Muscle layer of colon (tissue), 2 donors: ENCODE measurements around the gene KRT2.

Experiments
- H3K27ac ChIP-seq: one replicate; pipeline ENCODE4 v1.7.0; 2013; ENCODE audit warnings: low read depth, mild to moderate bottlenecking, low read length, moderate library complexity
- H3K27me3 ChIP-seq, 2 donors: one replicate each; pipeline ENCODE4 v1.7.0; 2013; ENCODE audit warnings: low read length in 2 of 2, mild to moderate bottlenecking in 2 of 2; ENCODE audit not compliant: insufficient read depth in 2 of 2, control insufficient read depth in 1 of 2
- H3K36me3 ChIP-seq: one replicate; pipeline ENCODE4 v1.7.0; 2013; ENCODE audit warnings: mild to moderate bottlenecking, low read length; ENCODE audit not compliant: insufficient read depth
- H3K4me1 ChIP-seq: one replicate; pipeline ENCODE4 v1.7.0; 2013; ENCODE audit warnings: mild to moderate bottlenecking, low read length; ENCODE audit not compliant: insufficient read depth
- H3K4me3 ChIP-seq, 2 donors: one replicate each; pipeline ENCODE4 v1.7.0; 2013; ENCODE audit warnings: low read length in 2 of 2, low read depth in 1 of 2, mild to moderate bottlenecking in 1 of 2, moderate library complexity in 1 of 2
- H3K9ac ChIP-seq: one replicate; pipeline ENCODE4 v1.7.0; 2013; ENCODE audit warnings: low read length
- H3K9me3 ChIP-seq: one replicate; pipeline ENCODE4 v1.7.0; 2013; ENCODE audit warnings: mild to moderate bottlenecking, low read length
- donor health status: abdominal sarcoma.
- donor health status: Adenocarcinoma of cecum.

Gene KRT2

DNA sequence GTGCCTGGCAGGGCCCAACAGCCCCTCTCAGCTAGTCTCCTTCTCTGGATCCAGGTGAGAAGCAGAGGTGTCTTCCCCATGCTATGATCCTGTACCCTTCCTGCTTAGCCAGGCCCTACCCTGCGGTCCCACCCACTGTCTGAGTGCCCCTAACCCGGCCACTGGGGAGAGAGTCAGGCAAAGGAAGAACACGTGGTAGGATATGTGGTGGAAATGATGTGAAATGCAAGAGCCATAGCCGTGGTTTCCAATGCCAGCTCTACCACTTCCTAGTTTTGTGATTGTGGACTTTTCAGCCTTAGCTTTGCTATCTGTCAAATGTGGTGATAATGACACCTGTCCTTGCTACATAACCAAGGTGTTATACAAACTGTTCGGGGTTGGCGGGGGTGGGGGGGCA, 15.8 kb downstream of the KRT2 start:
- no peaks in the 10 kb centered on the region for H3K9me3 ChIP-seq
- no peak overlapping the region for H3K9ac ChIP-seq
- no peak overlapping the region for H3K4me3 ChIP-seq

GRCh38 chr12:52634266-52635056, 17.6 kb downstream of the KRT2 start:
- no peaks in the 10 kb centered on the region for H3K9me3 ChIP-seq
- no peak overlapping the region for H3K9ac ChIP-seq
- no peak overlapping the region for H3K4me3 ChIP-seq
- H3K36me3 ChIP-seq = no peaks in the 10 kb centered on the region
- no peaks in the 10 kb centered on the region for H3K27me3 ChIP-seq
- no peak overlapping the region for H3K27ac ChIP-seq
- peaks cover 19% of the 10 kb centered on the region for H3K4me1 ChIP-seq

More for the DNA sequence above, 15.8 kb downstream of the KRT2 start:
- Histone ChIP-seq H3K27ac (no peak overlapping the region), H3K36me3 (no peaks in the 10 kb centered on the region), H3K27me3 (no peaks in the 10 kb centered on the region), H3K4me1 (peaks cover 19% of the 10 kb centered on the region)

GRCh38 chr12:52633383-52633782, 18.6 kb downstream of the KRT2 start:
- H3K4me1 ChIP-seq = peaks cover 19% of the 10 kb centered on the region
- H3K4me3 ChIP-seq = no peak overlapping the region
- H3K9me3 ChIP-seq = no peaks in the 10 kb centered on the region
- no peaks in the 10 kb centered on the region for H3K27me3 ChIP-seq
- H3K36me3 ChIP-seq = no peaks in the 10 kb centered on the region
- H3K9ac ChIP-seq = no peak overlapping the region
- no peak overlapping the region for H3K27ac ChIP-seq

- no peaks in the 10 kb centered on the region for H3K36me3 ChIP-seq
- H3K4me3 ChIP-seq = no peak overlapping the region
- H3K27me3 ChIP-seq = no peaks in the 10 kb centered on the region
- peaks cover 19% of the 10 kb centered on the region for H3K4me1 ChIP-seq
- H3K9ac ChIP-seq = no peak overlapping the region
- H3K27ac ChIP-seq = no peak overlapping the region
- H3K9me3 ChIP-seq = no peaks in the 10 kb centered on the region
Observed at GRCh38 chr12:52632656-52633055, 19.4 kb downstream of the KRT2 start.

- Histone ChIP-seq H3K27ac (no peak overlapping the region), H3K27me3 (no peaks in the 10 kb centered on the region), H3K9me3 (no peaks in the 10 kb centered on the region), H3K4me1 (peaks cover 19% of the 10 kb centered on the region), H3K4me3 (no peak overlapping the region), H3K9ac (no peak overlapping the region), H3K36me3 (no peaks in the 10 kb centered on the region)
Observed at GRCh38 chr12:52631676-52632459, 20.1 kb downstream of the KRT2 start.

- H3K4me1 ChIP-seq = peaks cover 19% of the 10 kb centered on the region
- H3K9ac ChIP-seq = no peak overlapping the region
Observed at GRCh38 chr12:52631264-52631663, 20.7 kb downstream of the KRT2 start.

DNA sequence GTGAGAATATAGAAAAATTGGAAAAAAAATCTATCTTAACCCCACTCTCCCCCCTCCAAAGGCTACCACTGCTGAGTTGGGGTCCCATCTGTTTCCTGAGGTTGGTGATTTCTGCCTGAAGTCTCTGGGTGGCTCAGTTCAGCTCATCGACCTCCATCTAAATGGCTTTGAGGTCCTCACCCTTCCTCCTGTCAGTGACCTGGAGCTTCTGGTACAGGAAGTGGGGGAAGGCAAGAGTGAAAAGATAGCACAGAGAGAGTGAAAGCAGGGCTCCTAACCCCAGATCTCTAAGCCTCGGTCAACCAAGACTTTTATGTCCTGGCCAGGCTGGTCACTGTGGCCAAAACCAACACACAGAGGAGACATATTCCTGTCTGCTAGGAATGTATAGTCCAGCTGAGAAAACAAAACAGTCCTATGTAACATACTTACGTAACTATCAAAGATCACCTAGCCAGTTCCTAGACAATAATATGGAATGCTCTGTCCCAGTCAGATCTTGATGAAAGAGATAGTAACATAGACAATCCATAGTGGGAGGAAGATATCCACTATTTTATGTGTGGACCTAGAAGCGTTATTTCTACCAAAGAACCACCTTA, 21.3 kb downstream of the KRT2 start:
- Histone ChIP-seq H3K9me3 (no peaks in the 10 kb centered on the region), H3K36me3 (no peaks in the 10 kb centered on the region), H3K27me3 (no peaks in the 10 kb centered on the region), H3K4me1 (peaks cover 19% of the 10 kb centered on the region), H3K9ac (no peak overlapping the region), H3K27ac (no peak overlapping the region), H3K4me3 (no peak overlapping the region)

More at GRCh38 chr12:52631264-52631663, 20.7 kb downstream of the KRT2 start:
- Histone ChIP-seq H3K36me3 (no peaks in the 10 kb centered on the region), H3K9me3 (no peaks in the 10 kb centered on the region), H3K4me3 (no peak overlapping the region), H3K27me3 (no peaks in the 10 kb centered on the region), H3K27ac (no peak overlapping the region)

DNA sequence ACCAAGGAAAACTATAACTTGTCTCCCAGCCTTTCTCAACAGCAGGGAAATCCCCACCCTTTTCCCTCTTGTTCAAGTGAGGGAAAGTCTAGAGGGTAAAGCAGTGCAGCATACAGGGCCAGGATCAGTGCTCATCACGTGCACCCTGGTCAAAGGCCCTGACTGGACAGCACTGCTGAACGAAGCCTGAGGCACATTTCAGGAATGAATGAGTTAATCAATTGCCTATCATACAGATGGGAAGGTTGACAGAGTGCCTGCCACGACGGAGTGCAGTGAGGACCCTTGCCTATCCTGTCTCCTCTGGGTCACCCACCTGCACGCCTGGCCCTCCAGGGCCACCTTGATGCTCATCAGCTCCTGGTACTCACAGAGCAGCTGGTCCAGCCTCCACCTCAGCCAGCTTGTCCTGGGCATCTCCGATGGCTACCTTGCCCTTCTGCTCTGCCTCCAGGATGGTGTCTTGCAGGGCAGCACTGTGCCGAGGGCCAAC, 22.0 kb downstream of the KRT2 start:
- no peaks in the 10 kb centered on the region for H3K36me3 ChIP-seq
- H3K4me3 ChIP-seq = no peak overlapping the region
- H3K27ac ChIP-seq = no peak overlapping the region
- H3K27me3 ChIP-seq = no peaks in the 10 kb centered on the region
- no peaks in the 10 kb centered on the region for H3K9me3 ChIP-seq
- H3K9ac ChIP-seq = no peak overlapping the region
- H3K4me1 ChIP-seq = peaks cover 19% of the 10 kb centered on the region

GRCh38 chr12:52629281-52630007, 22.6 kb downstream of the KRT2 start:
- Histone ChIP-seq H3K27me3 (no peaks in the 10 kb centered on the region), H3K9me3 (no peaks in the 10 kb centered on the region), H3K27ac (no peak overlapping the region), H3K4me3 (no peak overlapping the region), H3K36me3 (no peaks in the 10 kb centered on the region), H3K9ac (no peak overlapping the region), H3K4me1 (peaks cover 16% of the 10 kb centered on the region)

DNA sequence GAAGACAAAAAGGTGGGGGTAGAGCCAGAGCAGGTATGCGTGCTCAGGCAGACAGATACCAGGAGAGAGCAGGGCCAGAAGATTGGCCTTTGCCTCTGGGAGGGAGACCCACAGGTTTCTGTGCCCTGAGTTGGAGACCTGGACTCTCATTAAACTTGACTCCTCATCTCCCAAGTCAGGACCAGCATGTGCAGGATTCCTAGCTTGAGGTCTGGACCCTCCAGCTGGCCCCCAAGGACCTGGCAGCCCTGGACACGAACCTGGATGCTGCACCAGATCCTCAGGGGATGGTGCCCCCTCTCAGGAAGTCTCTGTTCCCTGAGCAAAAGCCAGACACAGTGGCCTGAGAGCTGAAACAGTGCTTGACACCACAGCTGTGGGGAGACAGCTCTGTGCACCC, 23.2 kb downstream of the KRT2 start:
- no peaks in the 10 kb centered on the region for H3K9me3 ChIP-seq
- H3K27ac ChIP-seq = no peak overlapping the region
- H3K36me3 ChIP-seq = no peaks in the 10 kb centered on the region
- no peak overlapping the region for H3K9ac ChIP-seq
- peaks cover 13% of the 10 kb centered on the region for H3K4me1 ChIP-seq
- no peaks in the 10 kb centered on the region for H3K27me3 ChIP-seq
- H3K4me3 ChIP-seq = no peak overlapping the region

GRCh38 chr12:52628111-52628507, 23.9 kb downstream of the KRT2 start:
- H3K4me3 ChIP-seq = no peak overlapping the region
- H3K9ac ChIP-seq = no peak overlapping the region
- no peaks in the 10 kb centered on the region for H3K36me3 ChIP-seq
- peaks cover 9% of the 10 kb centered on the region for H3K4me1 ChIP-seq
- no peaks in the 10 kb centered on the region for H3K9me3 ChIP-seq
- H3K27ac ChIP-seq = no peak overlapping the region
- H3K27me3 ChIP-seq = no peaks in the 10 kb centered on the region
